Gastroesophageal sphincter (tissue), 3 donors: ENCODE measurements around the gene ZNRF3.

ENCODE experiments used
- EP300 ChIP-seq: sonication (generic); formaldehyde crosslinking; IDR thresholded peaks from one replicate; pipeline ENCODE4 v1.6.1; 2017; ENCODE audit warnings: antibody characterized with exemption, mild to moderate bottlenecking
- POLR2A ChIP-seq, 2 donors: fragments of 450-650 bp; IDR thresholded peaks; one replicate each; pipeline ENCODE4 v1.6.1; 2017; ENCODE audit warnings: antibody characterized with exemption in 2 of 2, mild to moderate bottlenecking in 2 of 2, moderate library complexity in 1 of 2
- POLR2AphosphoS5 ChIP-seq: sonication (generic); formaldehyde crosslinking; IDR thresholded peaks from one replicate; pipeline ENCODE4 v1.6.1; 2017; ENCODE audit warnings: antibody characterized with exemption
- TF ChIP-seq, protein P1 (sequence below), 4 experiments: fragments of 200-600 bp in 2 of 4; fragments of 450-650 bp in 2 of 4; sonication (generic) in 1 of 4; IDR thresholded peaks; one replicate each; pipeline ENCODE4 v1.5.1; 2017 to 2019; ENCODE audit warnings: antibody characterized with exemption in 4 of 4, mild to moderate bottlenecking in 2 of 4, moderate library complexity in 2 of 4

DNA sequence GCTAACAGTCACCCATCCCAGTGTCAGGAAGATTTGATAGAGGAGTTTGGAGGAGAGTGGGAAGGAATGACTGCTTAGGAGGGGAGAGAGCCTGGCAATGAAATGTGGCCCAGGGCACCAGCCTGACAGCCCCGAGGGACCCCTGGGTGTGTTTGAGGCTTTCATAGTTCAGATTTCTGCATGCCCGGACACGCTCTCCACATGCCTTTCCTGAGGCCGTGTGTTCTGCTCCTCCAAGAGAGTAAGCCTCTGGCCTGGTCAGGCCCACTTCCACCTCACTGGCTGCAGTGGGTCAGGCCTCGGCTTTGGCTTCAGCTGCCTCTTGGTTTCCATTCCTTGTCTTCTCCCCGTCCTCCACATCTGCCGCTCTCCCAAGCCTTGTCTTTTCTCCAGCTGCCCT is 99.8 kb downstream of the ZNRF3 start:
- TF ChIP-seq, protein P1, sequence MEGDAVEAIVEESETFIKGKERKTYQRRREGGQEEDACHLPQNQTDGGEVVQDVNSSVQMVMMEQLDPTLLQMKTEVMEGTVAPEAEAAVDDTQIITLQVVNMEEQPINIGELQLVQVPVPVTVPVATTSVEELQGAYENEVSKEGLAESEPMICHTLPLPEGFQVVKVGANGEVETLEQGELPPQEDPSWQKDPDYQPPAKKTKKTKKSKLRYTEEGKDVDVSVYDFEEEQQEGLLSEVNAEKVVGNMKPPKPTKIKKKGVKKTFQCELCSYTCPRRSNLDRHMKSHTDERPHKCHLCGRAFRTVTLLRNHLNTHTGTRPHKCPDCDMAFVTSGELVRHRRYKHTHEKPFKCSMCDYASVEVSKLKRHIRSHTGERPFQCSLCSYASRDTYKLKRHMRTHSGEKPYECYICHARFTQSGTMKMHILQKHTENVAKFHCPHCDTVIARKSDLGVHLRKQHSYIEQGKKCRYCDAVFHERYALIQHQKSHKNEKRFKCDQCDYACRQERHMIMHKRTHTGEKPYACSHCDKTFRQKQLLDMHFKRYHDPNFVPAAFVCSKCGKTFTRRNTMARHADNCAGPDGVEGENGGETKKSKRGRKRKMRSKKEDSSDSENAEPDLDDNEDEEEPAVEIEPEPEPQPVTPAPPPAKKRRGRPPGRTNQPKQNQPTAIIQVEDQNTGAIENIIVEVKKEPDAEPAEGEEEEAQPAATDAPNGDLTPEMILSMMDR (IDR thresholded peaks at IDR 0.05): no peak
- TF ChIP-seq POLR2A (IDR thresholded peaks at IDR 0.05) (no peak), POLR2AphosphoS5 (no peak), EP300 (no peak)
